ENCODE results near the gene RGS19. TPM values are rescaled to one million over a fixed set of nuclear protein-coding genes. Genes with fewer than 3 reads are reported as not detected.
"Not testable (repeated sequence)": the region's sequence is repeated elsewhere in the genome, so short reads cannot be mapped to it uniquely, and the experiment has no call there.

The RGS19 gene
- total and polyA plus RNA-seq, 4 donors = 4.9 to 12.9 (median 6.3) TPM

GRCh38 chr20:64119301-64119680 lies 40.0 kb upstream of the RGS19 start:
- Histone ChIP-seq H3K27me3 (ENCODE audit: control insufficient read depth in 4 of 4, insufficient read depth in 4 of 4, low read length in 3 of 4) (peaks cover 0 to 3% (median 1%) of the 10 kb centered on the region in 4 donors), H3K27ac (ENCODE audit: low read depth in 1 of 2, low read length in 2 of 2) (no peak overlapping the region), H3K36me3 (ENCODE audit: control insufficient read depth in 4 of 4, insufficient read depth in 3 of 4, low read depth in 1 of 4, low read length in 3 of 4) (no peaks in the 10 kb centered on the region), H3K4me1 (ENCODE audit: control insufficient read depth in 4 of 4, insufficient read depth in 4 of 4, low read length in 3 of 4) (peaks cover 0 to 4% (median under 1%) of the 10 kb centered on the region in 4 donors), H3K9me3 (ENCODE audit: control insufficient read depth in 4 of 4, low read length in 3 of 4) (no peaks in the 10 kb centered on the region), H3K9ac (ENCODE audit: low read depth in 1 of 2, low read length in 2 of 2) (no peak overlapping the region), H3K4me3 (ENCODE audit: low read depth in 1 of 3, low read length in 3 of 3) (no peak overlapping the region)
- TF ChIP-seq ZBTB33 (IDR thresholded peaks at IDR 0.05) (no peak), MAX (IDR thresholded peaks at IDR 0.05) (no peak), FOXA1 (IDR thresholded peaks at IDR 0.05) (no peak), GABPA (IDR thresholded peaks at IDR 0.05 in 1 of 2, conservative IDR thresholded peaks at IDR 0.05 in 1 of 2) (no peak), EGR1 (IDR thresholded peaks at IDR 0.05; ENCODE audit: low read depth in 2 of 2) (no peak), RAD21 (IDR thresholded peaks at IDR 0.05) (no peak), SP1 (IDR thresholded peaks at IDR 0.05) (no peak), RXRA (IDR thresholded peaks at IDR 0.05) (no peak), REST (IDR thresholded peaks at IDR 0.05) (no peak), HNF4G (IDR thresholded peaks at IDR 0.05) (no peak), CTCF (IDR thresholded peaks at IDR 0.05; ENCODE audit: low read depth, low read length, missing input control) (no peak), TAF1 (conservative IDR thresholded peaks at IDR 0.05) (no peak), NR2F2 (IDR thresholded peaks at IDR 0.05) (no peak), ATF3 (IDR thresholded peaks at IDR 0.05) (no peak)
- DNase-seq (ENCODE audit: low spot score) = no peak
- 81% methylated on average over 8 of the region's 8 CpGs for WGBS

GRCh38 chr20:64117432-64117777 lies 38.1 kb upstream of the RGS19 start:
- WGBS = 62% methylated on average over 6 of the region's 6 CpGs
- not testable (repeated sequence) for H3K27me3 ChIP-seq (ENCODE audit: control insufficient read depth in 4 of 4, insufficient read depth in 4 of 4, low read length in 3 of 4); DNase-seq (ENCODE audit: low spot score); H3K27ac ChIP-seq (ENCODE audit: low read depth in 1 of 2, low read length in 2 of 2); H3K4me3 ChIP-seq (ENCODE audit: low read depth in 1 of 3, low read length in 3 of 3); H3K9me3 ChIP-seq (ENCODE audit: control insufficient read depth in 4 of 4, low read length in 3 of 4); H3K4me1 ChIP-seq (ENCODE audit: control insufficient read depth in 4 of 4, insufficient read depth in 4 of 4, low read length in 3 of 4); H3K9ac ChIP-seq (ENCODE audit: low read depth in 1 of 2, low read length in 2 of 2); H3K36me3 ChIP-seq (ENCODE audit: control insufficient read depth in 4 of 4, insufficient read depth in 3 of 4, low read depth in 1 of 4, low read length in 3 of 4)

All from liver (tissue), 9 donors.